Gastroesophageal sphincter (tissue), 4 donors: ENCODE data around the gene HCN1. TPM values are rescaled to one million over a fixed set of nuclear protein-coding genes. Genes with fewer than 3 reads are reported as not detected.
"Not testable (repeated sequence)": the region's sequence is repeated elsewhere in the genome, so short reads cannot be mapped to it uniquely, and the experiment has no call there.

Experiments
- ATAC-seq: fragments of 150-250 bp; one replicate; pipeline ENCODE4 v1.9.1; 2016; ENCODE audit warnings: mild to moderate bottlenecking, moderate library complexity
- H3K27ac ChIP-seq, 4 donors: fragments of 200-600 bp; sonication (generic) in 3 of 4; 1 replicate in 3 of 4; 2 replicates in 1 of 4; pipeline ENCODE4 v1.5.1; 2016 to 2019
- H3K27me3 ChIP-seq: fragments of 200-600 bp; sonication (generic); one replicate; pipeline ENCODE4 v1.5.1; 2019
- H3K36me3 ChIP-seq, 2 donors: fragments of 200-600 bp; sonication (generic); one replicate each; pipeline ENCODE4 v1.5.1; 2019; ENCODE audit warnings: control low read depth in 1 of 2
- H3K4me1 ChIP-seq, 3 donors: fragments of 200-600 bp; sonication (generic); 1 replicate in 2 of 3; 2 replicates in 1 of 3; pipeline ENCODE4 v1.5.1; 2016 to 2019; ENCODE audit warnings: control low read depth in 2 of 3
- H3K4me3 ChIP-seq, 2 donors: fragments of 200-600 bp; sonication (generic); one replicate each; pipeline ENCODE4 v1.5.1; 2019; ENCODE audit warnings: mild to moderate bottlenecking in 1 of 2, moderate library complexity in 1 of 2
- H3K9me3 ChIP-seq, 3 donors: fragments of 200-600 bp; sonication (generic); one replicate each; pipeline ENCODE4 v1.5.1; 2017 to 2019; ENCODE audit warnings: control low read depth in 2 of 3
- EP300 ChIP-seq: sonication (generic); formaldehyde crosslinking; IDR thresholded peaks from one replicate; pipeline ENCODE4 v1.6.1; 2017; ENCODE audit warnings: antibody characterized with exemption, mild to moderate bottlenecking
- POLR2A ChIP-seq, 2 donors: fragments of 450-650 bp; IDR thresholded peaks; one replicate each; pipeline ENCODE4 v1.6.1; 2017; ENCODE audit warnings: antibody characterized with exemption in 2 of 2, mild to moderate bottlenecking in 2 of 2, moderate library complexity in 1 of 2
- POLR2AphosphoS5 ChIP-seq: sonication (generic); formaldehyde crosslinking; IDR thresholded peaks from one replicate; pipeline ENCODE4 v1.6.1; 2017; ENCODE audit warnings: antibody characterized with exemption
- WGBS, 2 donors: methylation state at CpG; one replicate each; pipeline ENCODE4 v1.1.5; 2018; ENCODE audit warnings: low coverage in 1 of 2; 5-methylcytosine and 5-hydroxymethylcytosine counted together
- total RNA-seq, 4 donors: library from RNA; depleted of rRNA; stranded (reverse); fragments of >200 nt; gene quantifications; one replicate each; pipeline ENCODE4 v1.1.0, GENCODE V29; 2016
- TF ChIP-seq, protein P1 (sequence below), 4 experiments: fragments of 200-600 bp in 2 of 4; fragments of 450-650 bp in 2 of 4; sonication (generic) in 1 of 4; IDR thresholded peaks; one replicate each; pipeline ENCODE4 v1.5.1; 2017 to 2019; ENCODE audit warnings: antibody characterized with exemption in 4 of 4, mild to moderate bottlenecking in 2 of 4, moderate library complexity in 2 of 4

Gene HCN1
- total RNA-seq, 4 donors from 2014 or later = 0.19 to 1.3 (median 0.63) TPM

DNA sequence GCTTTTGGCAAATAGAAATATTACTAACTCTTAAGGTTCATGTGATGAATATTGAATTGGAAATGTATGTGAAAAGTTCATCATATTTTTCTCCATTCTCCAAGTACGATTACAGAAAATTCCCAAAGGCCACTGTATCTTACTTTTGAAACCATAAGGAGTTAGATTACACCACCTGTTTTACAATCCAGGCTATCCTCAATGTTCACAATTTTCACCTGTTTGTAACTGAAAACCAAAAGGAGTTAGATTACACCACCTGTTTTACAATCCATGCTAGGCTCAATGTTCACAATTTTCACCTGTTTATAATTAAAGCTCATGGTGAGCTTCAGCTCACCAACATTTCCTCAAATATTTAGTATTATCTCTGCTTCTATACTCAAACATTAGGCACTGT, 188.0 kb downstream of the HCN1 start:
- WGBS, 2 donors = 75 to 96% methylated on average over 1 of the region's 1 CpG
- TF ChIP-seq, protein P1, sequence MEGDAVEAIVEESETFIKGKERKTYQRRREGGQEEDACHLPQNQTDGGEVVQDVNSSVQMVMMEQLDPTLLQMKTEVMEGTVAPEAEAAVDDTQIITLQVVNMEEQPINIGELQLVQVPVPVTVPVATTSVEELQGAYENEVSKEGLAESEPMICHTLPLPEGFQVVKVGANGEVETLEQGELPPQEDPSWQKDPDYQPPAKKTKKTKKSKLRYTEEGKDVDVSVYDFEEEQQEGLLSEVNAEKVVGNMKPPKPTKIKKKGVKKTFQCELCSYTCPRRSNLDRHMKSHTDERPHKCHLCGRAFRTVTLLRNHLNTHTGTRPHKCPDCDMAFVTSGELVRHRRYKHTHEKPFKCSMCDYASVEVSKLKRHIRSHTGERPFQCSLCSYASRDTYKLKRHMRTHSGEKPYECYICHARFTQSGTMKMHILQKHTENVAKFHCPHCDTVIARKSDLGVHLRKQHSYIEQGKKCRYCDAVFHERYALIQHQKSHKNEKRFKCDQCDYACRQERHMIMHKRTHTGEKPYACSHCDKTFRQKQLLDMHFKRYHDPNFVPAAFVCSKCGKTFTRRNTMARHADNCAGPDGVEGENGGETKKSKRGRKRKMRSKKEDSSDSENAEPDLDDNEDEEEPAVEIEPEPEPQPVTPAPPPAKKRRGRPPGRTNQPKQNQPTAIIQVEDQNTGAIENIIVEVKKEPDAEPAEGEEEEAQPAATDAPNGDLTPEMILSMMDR (IDR thresholded peaks at IDR 0.05) = no peak
- TF ChIP-seq POLR2AphosphoS5 (no peak), EP300 (no peak), POLR2A (IDR thresholded peaks at IDR 0.05) (no peak)
- peaks cover 0 to 7% (median 0%) of the 10 kb centered on the region in 3 donors for H3K9me3 ChIP-seq
- no peak overlapping the region for H3K27ac ChIP-seq
- ATAC-seq = no peak
- H3K4me3 ChIP-seq = no peak overlapping the region
- no peaks in the 10 kb centered on the region for H3K36me3 ChIP-seq
- H3K4me1 ChIP-seq = no peaks in the 10 kb centered on the region
- H3K27me3 ChIP-seq = no peaks in the 10 kb centered on the region

DNA sequence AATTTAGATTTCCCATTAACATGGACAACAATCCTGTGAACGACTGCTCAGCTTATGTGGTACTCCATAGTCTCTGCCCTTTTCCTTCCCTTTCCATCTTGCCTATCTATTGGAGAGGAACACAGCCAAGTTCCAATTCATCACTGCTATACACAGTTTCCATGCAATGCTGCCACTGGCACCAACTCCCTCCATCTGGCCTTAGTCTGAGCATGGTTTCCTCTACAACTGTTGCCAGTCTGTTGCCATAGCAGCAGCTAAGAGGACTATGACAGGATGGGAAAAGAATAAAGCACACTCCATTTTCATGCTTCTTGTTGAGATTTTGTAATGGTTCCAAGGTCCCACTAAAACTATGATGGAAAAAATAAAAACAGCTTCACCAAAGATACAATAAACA, 189.0 kb downstream of the HCN1 start:
- no peak for TF ChIP-seq POLR2A (IDR thresholded peaks at IDR 0.05)
- TF ChIP-seq POLR2AphosphoS5 = no peak
- TF ChIP-seq, protein P1 (IDR thresholded peaks at IDR 0.05) = no peak
- no peak for TF ChIP-seq EP300

DNA sequence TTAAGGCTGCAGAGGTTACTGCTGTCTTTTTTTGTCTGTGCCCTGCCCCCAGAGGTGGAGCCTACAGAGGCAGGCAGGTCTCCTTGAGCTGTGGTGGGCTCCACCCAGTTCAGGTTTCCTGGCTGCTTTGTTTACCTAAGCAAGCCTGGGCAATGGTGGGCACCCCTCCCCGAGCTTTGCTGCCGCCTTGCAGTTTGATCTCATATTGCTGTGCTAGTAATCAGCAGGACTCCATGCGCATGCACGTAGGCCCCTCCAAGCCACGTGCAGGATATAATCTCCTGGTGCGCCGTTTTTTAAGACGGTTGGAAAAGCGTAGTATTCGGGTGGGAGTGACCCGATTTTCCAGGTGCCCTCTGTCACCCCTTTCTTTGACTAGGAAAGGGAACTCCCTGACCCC, 197.2 kb downstream of the HCN1 start:
- not testable (repeated sequence) for H3K4me3 ChIP-seq, H3K4me1 ChIP-seq

More for the DNA sequence above, 189.0 kb downstream of the HCN1 start:
- Histone ChIP-seq H3K36me3 (no peaks in the 10 kb centered on the region), H3K9me3 (peaks cover 0 to 7% (median 0%) of the 10 kb centered on the region in 3 donors), H3K27me3 (no peaks in the 10 kb centered on the region), H3K4me1 (no peaks in the 10 kb centered on the region), H3K4me3 (no peak overlapping the region), H3K27ac (no peak overlapping the region)
- ATAC-seq = no peak
- WGBS, 2 donors = 10 to 13% methylated on average over 1 of the region's 1 CpG

DNA sequence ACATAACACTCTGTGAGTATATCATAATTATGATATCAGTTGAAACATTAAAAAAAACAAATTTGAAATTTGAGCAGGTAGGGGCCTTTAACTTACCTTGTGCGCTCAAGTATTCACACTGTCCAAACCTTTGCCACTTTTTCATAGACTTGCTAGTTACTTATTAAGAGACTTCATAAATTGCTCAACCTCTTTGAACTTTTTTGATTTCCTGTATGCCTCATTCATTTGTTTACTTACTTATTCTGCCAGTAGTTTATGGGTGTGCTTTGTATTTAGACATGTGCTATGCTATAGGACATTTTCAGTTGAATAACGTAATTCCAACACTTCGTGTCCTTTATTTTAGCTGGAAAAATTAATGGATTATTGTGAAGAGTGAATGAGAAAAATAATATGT, 204.8 kb downstream of the HCN1 start:
- Histone ChIP-seq H3K27me3 (no peaks in the 10 kb centered on the region), H3K9me3 (no peaks in the 10 kb centered on the region), H3K4me3 (no peak overlapping the region), H3K36me3 (no peaks in the 10 kb centered on the region), H3K4me1 (no peaks in the 10 kb centered on the region), H3K27ac (no peak overlapping the region)
- TF ChIP-seq POLR2A (IDR thresholded peaks at IDR 0.05) = no peak
- TF ChIP-seq, protein P1 (IDR thresholded peaks at IDR 0.05) = no peak
- no peak for TF ChIP-seq EP300
- no peak for TF ChIP-seq POLR2AphosphoS5
- WGBS, 2 donors = 74 to 94% methylated on average over 3 of the region's 3 CpGs
- ATAC-seq = no peak

More for the DNA sequence above, 197.2 kb downstream of the HCN1 start:
- not testable (repeated sequence) for H3K9me3 ChIP-seq, H3K27ac ChIP-seq, ATAC-seq, H3K36me3 ChIP-seq, H3K27me3 ChIP-seq
- 75% methylated on average over 2 of the region's 11 CpGs; no CpG with 5 or more reads in 1 of the 2 donors for WGBS, 2 donors

DNA sequence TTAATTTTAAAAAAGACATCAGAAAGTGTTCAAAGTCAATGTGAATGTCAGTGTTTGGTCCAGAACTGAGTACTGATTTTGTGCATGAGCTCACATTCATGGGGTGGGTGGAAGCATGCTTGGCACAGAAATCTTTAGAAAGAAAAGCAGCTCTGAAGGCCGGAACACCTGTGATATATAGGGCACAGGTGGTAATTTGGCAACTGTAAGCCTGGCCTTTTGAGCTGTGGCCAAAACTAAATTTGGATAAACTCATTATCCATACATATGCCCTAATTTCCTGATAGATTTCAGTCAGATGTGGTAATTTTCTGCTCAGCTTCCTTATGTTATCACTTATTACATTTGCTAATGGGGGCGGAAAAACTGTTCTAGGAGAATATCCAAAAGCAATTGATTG, 211.4 kb downstream of the HCN1 start:
- no peaks in the 10 kb centered on the region for H3K9me3 ChIP-seq
- H3K4me3 ChIP-seq = no peak overlapping the region
- no peaks in the 10 kb centered on the region for H3K36me3 ChIP-seq
- H3K27ac ChIP-seq = no peak overlapping the region
- WGBS, 2 donors = 73 to 84% methylated on average over 2 of the region's 2 CpGs
- H3K4me1 ChIP-seq = no peaks in the 10 kb centered on the region
- TF ChIP-seq POLR2A (IDR thresholded peaks at IDR 0.05) (no peak), POLR2AphosphoS5 (no peak), EP300 (no peak)
- TF ChIP-seq, protein P1 (IDR thresholded peaks at IDR 0.05) = no peak
- H3K27me3 ChIP-seq = no peaks in the 10 kb centered on the region
- ATAC-seq = no peak
